ENCODE measurements around the gene TSPAN9.

The TSPAN9 gene

GRCh38 chr12:3081091-3081490 lies 3.9 kb downstream of the TSPAN9 start:
- FAIRE-seq: no peak

- no peak for FAIRE-seq
These were observed 4.7 kb downstream of the TSPAN9 start for GRCh38 chr12:3081886-3082285.

- no peak for FAIRE-seq
These were observed 6.2 kb downstream of the TSPAN9 start for GRCh38 chr12:3083241-3083920.

- FAIRE-seq: no peak
These were observed 6.8 kb downstream of the TSPAN9 start for GRCh38 chr12:3083921-3084347.

GRCh38 chr12:3084742-3085141 lies 7.6 kb downstream of the TSPAN9 start:
- FAIRE-seq: no peak

GRCh38 chr12:3085341-3086139 lies 8.4 kb downstream of the TSPAN9 start:
- FAIRE-seq: no peak

- no peak for FAIRE-seq
These were observed 9.0 kb downstream of the TSPAN9 start for GRCh38 chr12:3086211-3086610.

- FAIRE-seq: no peak
These were observed 9.6 kb downstream of the TSPAN9 start for GRCh38 chr12:3086729-3087323.

- no peak for FAIRE-seq
These were observed 10.8 kb downstream of the TSPAN9 start for GRCh38 chr12:3087758-3088650.

- no peak for FAIRE-seq
These were observed 12.4 kb downstream of the TSPAN9 start for GRCh38 chr12:3089588-3089987.

- no peak for FAIRE-seq
These were observed 13.3 kb downstream of the TSPAN9 start for GRCh38 chr12:3090240-3091037.

GRCh38 chr12:3091038-3091319 lies 13.8 kb downstream of the TSPAN9 start:
- no peak for FAIRE-seq

GRCh38 chr12:3091382-3092241 lies 14.4 kb downstream of the TSPAN9 start:
- FAIRE-seq: no peak

- no peak for FAIRE-seq
These were observed 15.6 kb downstream of the TSPAN9 start for GRCh38 chr12:3092764-3093163.

GRCh38 chr12:3097186-3097804 lies 20.1 kb downstream of the TSPAN9 start:
- FAIRE-seq: no peak

GRCh38 chr12:3097836-3098235 lies 20.7 kb downstream of the TSPAN9 start:
- no peak for FAIRE-seq

- no peak for FAIRE-seq
These were observed 21.3 kb downstream of the TSPAN9 start for GRCh38 chr12:3098436-3098835.

GRCh38 chr12:3099146-3099545 lies 22.0 kb downstream of the TSPAN9 start:
- no peak for FAIRE-seq

- FAIRE-seq: no peak
These were observed 24.3 kb downstream of the TSPAN9 start for GRCh38 chr12:3101309-3102024.

- no peak for FAIRE-seq
These were observed 25.7 kb downstream of the TSPAN9 start for GRCh38 chr12:3102771-3103410.

Data from A204.1 (cell line).